Sigmoid colon (tissue), 7 donors: Measurements from ENCODE around the gene GRID1. TPM values are rescaled to one million over a fixed set of nuclear protein-coding genes. Genes with fewer than 3 reads are reported as not detected.

ENCODE experiments used
- DNase-seq: peaks from one replicate; pipeline ENCODE4 v3.0.0-alpha.2; 2019
- H3K27ac ChIP-seq, 4 donors: fragments of 200-600 bp; sonication (generic); one replicate each; pipeline ENCODE4 v1.5.1; 2016 to 2019; ENCODE audit warnings: mild to moderate bottlenecking in 1 of 4
- H3K27me3 ChIP-seq, 3 donors: fragments of 200-600 bp; sonication (generic); one replicate each; pipeline ENCODE4 v1.5.1; 2019; ENCODE audit warnings: mild to moderate bottlenecking in 1 of 3
- H3K36me3 ChIP-seq, 4 donors: fragments of 200-600 bp; sonication (generic); one replicate each; pipeline ENCODE4 v1.5.1; 2016 to 2019
- H3K4me1 ChIP-seq, 4 donors: fragments of 200-600 bp; sonication (generic); one replicate each; pipeline ENCODE4 v1.5.1; 2017 to 2019
- H3K4me3 ChIP-seq, 4 donors: fragments of 200-600 bp; sonication (generic); one replicate each; pipeline ENCODE4 v1.5.1; 2017 to 2019; ENCODE audit warnings: mild to moderate bottlenecking in 2 of 4, moderate library complexity in 1 of 4
- H3K9me3 ChIP-seq, 4 donors: fragments of 200-600 bp in 3 of 4; sonication (generic) in 3 of 4; one replicate each; pipeline versions ENCODE4 v1.5.1 to v1.6.1; 2013 to 2019
- CTCF ChIP-seq, 4 experiments: fragments of 450-650 bp in 3 of 4; fragments of 200-600 bp in 1 of 4; IDR thresholded peaks; one replicate each; pipeline ENCODE4 v1.5.1; 2016 to 2019; ENCODE audit warnings: antibody characterized with exemption in 4 of 4, mild to moderate bottlenecking in 3 of 4, moderate library complexity in 2 of 4
- EP300 ChIP-seq, 4 donors: sonication (generic); formaldehyde crosslinking; IDR thresholded peaks; one replicate each; pipeline ENCODE4 v1.6.1; 2017; ENCODE audit warnings: antibody characterized with exemption in 4 of 4
- POLR2A ChIP-seq, 2 donors: fragments of 450-650 bp; IDR thresholded peaks; one replicate each; pipeline ENCODE4 v1.6.1; 2016; ENCODE audit warnings: antibody characterized with exemption in 2 of 2, mild to moderate bottlenecking in 2 of 2, moderate library complexity in 2 of 2
- POLR2AphosphoS5 ChIP-seq, 4 donors: sonication (generic); formaldehyde crosslinking; IDR thresholded peaks; one replicate each; pipeline ENCODE4 v1.6.1; 2017; ENCODE audit warnings: antibody characterized with exemption in 4 of 4
- WGBS, 2 donors: extraction: QIAGEN DNeasy Blood & Tissue Kit; methylation state at CpG; one replicate each; pipeline ENCODE4 v1.1.7; 2013; 5-methylcytosine and 5-hydroxymethylcytosine counted together
- intact Hi-C: fragments of 100-400 bp; cut with DNase I; formaldehyde crosslinking; loops from one replicate; pipeline ENCODE4 v1.15.1; 2023
- polyA plus RNA-seq, 3 donors: library from polyadenylated mRNA; stranded (reverse); fragments of 200-250 nt; gene quantifications; one replicate each; pipeline ENCODE4 v1.2.3, GENCODE V29; 2013
- total RNA-seq, 4 donors: library from RNA; depleted of rRNA; stranded (reverse); fragments of >200 nt; gene quantifications; one replicate each; pipeline ENCODE4 v1.1.0, GENCODE V29; 2016
- donor health status: healthy with polysubstance abuse.
- donor health status: Bipolar disorder and iron deficiency.
- donor health status: healthy.

GRID1 gene
- total and polyA plus RNA-seq, 7 donors: 0.66 to 4.7 (median 1.1) TPM; not detected in 2

GRCh38 chr10:85888004-85888403 lies 478.6 kb downstream of the GRID1 start:
- DNase-seq: no peak
- 19 to 47% methylated on average over 3 of the region's 3 CpGs for WGBS, 2 donors

GRCh38 chr10:85874208-85874607 lies 492.4 kb downstream of the GRID1 start:
- Histone ChIP-seq H3K4me1 (no peaks in the 10 kb centered on the region), H3K36me3 (no peaks in the 10 kb centered on the region), H3K9me3 (no peaks in the 10 kb centered on the region), H3K27ac (no peak overlapping the region), H3K27me3 (no peaks in the 10 kb centered on the region), H3K4me3 (no peak overlapping the region)
- no peak for DNase-seq
- intact Hi-C loops: no loop called here
- no peak for TF ChIP-seq POLR2A (IDR thresholded peaks at IDR 0.05)
- no peak for TF ChIP-seq CTCF (IDR thresholded peaks at IDR 0.05)
- no peak for TF ChIP-seq EP300 (IDR thresholded peaks at IDR 0.05)
- no peak for TF ChIP-seq POLR2AphosphoS5 (IDR thresholded peaks at IDR 0.05)

More at GRCh38 chr10:85888004-85888403, 478.6 kb downstream of the GRID1 start:
- Histone ChIP-seq H3K27me3 (no peaks in the 10 kb centered on the region), H3K4me3 (no peak overlapping the region), H3K27ac (no peak overlapping the region), H3K4me1 (no peaks in the 10 kb centered on the region), H3K9me3 (no peaks in the 10 kb centered on the region), H3K36me3 (no peaks in the 10 kb centered on the region)
- TF ChIP-seq POLR2AphosphoS5 (IDR thresholded peaks at IDR 0.05) (no peak), POLR2A (IDR thresholded peaks at IDR 0.05) (no peak), EP300 (IDR thresholded peaks at IDR 0.05) (no peak), CTCF (IDR thresholded peaks at IDR 0.05) (no peak)
- intact Hi-C loops: no loop called here

GRCh38 chr10:85873063-85873462 lies 493.5 kb downstream of the GRID1 start:
- intact Hi-C loops: no loop called here
- Histone ChIP-seq H3K9me3 (no peaks in the 10 kb centered on the region), H3K4me1 (no peaks in the 10 kb centered on the region), H3K27ac (no peak overlapping the region), H3K36me3 (no peaks in the 10 kb centered on the region), H3K4me3 (no peak overlapping the region), H3K27me3 (no peaks in the 10 kb centered on the region)
- TF ChIP-seq CTCF (IDR thresholded peaks at IDR 0.05) (no peak), POLR2A (IDR thresholded peaks at IDR 0.05) (no peak), POLR2AphosphoS5 (IDR thresholded peaks at IDR 0.05) (no peak), EP300 (IDR thresholded peaks at IDR 0.05) (no peak)
- no peak for DNase-seq
- WGBS, 2 donors: 53 to 83% methylated on average over 3 of the region's 3 CpGs

GRCh38 chr10:85868627-85869499 lies 497.7 kb downstream of the GRID1 start:
- Histone ChIP-seq H3K27me3 (no peaks in the 10 kb centered on the region), H3K4me3 (no peak overlapping the region), H3K9me3 (no peaks in the 10 kb centered on the region), H3K27ac (no peak overlapping the region), H3K36me3 (no peaks in the 10 kb centered on the region), H3K4me1 (no peaks in the 10 kb centered on the region)
- 78 to 87% methylated on average over 11 of the region's 11 CpGs for WGBS, 2 donors
- intact Hi-C loops: no loop called here
- DNase-seq: no peak
- TF ChIP-seq EP300 (IDR thresholded peaks at IDR 0.05) (no peak), CTCF (IDR thresholded peaks at IDR 0.05) (no peak), POLR2AphosphoS5 (IDR thresholded peaks at IDR 0.05) (no peak), POLR2A (IDR thresholded peaks at IDR 0.05) (no peak)
